K562 (cell line): ENCODE measurements around the gene MBOAT1. TPM values are rescaled to one million over a fixed set of nuclear protein-coding genes. Genes with fewer than 3 reads are reported as not detected.

Experiments
- ATAC-seq: fragments of 200-7000 bp; cut with Tn5 transposase; 3 replicates; pipeline ENCODE4 v1.9.1; 2020; ENCODE audit warnings: moderate library complexity
- BruUV-seq: library from RNA; stranded (reverse); fragments of 400-500 nt; replicated peaks from 2 replicates; lab custom pipeline; 2021; lab: Mats Ljungman, UMichigan
- CTCF ChIA-PET: fragments of 300-600 bp; formaldehyde crosslinking; extraction: SDS; loops from one replicate; lab custom pipeline; 2021; ENCODE audit warnings: low intra/inter-chr PET ratio; lab: Yijun Ruan, JAX
- POLR2A ChIA-PET: fragments of 300-600, 350-650 bp; sonication (Branson Sonifier 250); formaldehyde crosslinking; extraction: SDS; loops from one replicate; lab custom pipeline; 2021; ENCODE audit warnings: antibody characterized with exemption, inconsistent platforms; lab: Yijun Ruan, JAX
- DNase-seq, 4 experiments: peaks; one replicate each; pipeline versions ENCODE4 v3.0.0 to v3.0.0-alpha.2; 2011 to 2018; ENCODE audit warnings: low spot score in 3 of 4, mixed read lengths in 3 of 4; ENCODE audit errors: extremely low read depth in 1 of 4
- FAIRE-seq: peaks from 2 replicates; lab custom pipeline; 2011; peaks lifted over from hg19 to GRCh38; lab: Jason Lieb, UNC
- H2AFZ ChIP-seq: 2 replicates; pipeline ENCODE4 v1.6.0; 2011; ENCODE audit warnings: low read depth, low read length, control low read depth, inconsistent platforms
- H3K27ac ChIP-seq: fragments of 200-600 bp; 3 replicates; pipeline ENCODE4 v1.8.0; 2011; ENCODE audit warnings: low read depth, mild to moderate bottlenecking, control low read depth, inconsistent platforms, low read length, moderate library complexity, mixed read lengths; ENCODE audit errors: extremely low read depth
- H3K27me3 ChIP-seq, 2 experiments: fragments of 300-600 bp in 1 of 2; 2 replicates in 1 of 2; 3 replicates in 1 of 2; pipeline versions ENCODE4 v1.6.0 to v1.8.0; 2011; ENCODE audit warnings: inconsistent platforms in 2 of 2, low read length in 2 of 2, mild to moderate bottlenecking in 1 of 2, mixed read lengths in 1 of 2, moderate library complexity in 1 of 2; ENCODE audit not compliant: control insufficient read depth in 2 of 2, insufficient read depth in 2 of 2
- H3K36me3 ChIP-seq: fragments of 300-600 bp; 3 replicates; pipeline ENCODE4 v1.8.0; 2011; ENCODE audit warnings: mild to moderate bottlenecking, low read length, inconsistent platforms; ENCODE audit not compliant: control insufficient read depth, insufficient read depth
- H3K4me1 ChIP-seq, 2 experiments: fragments of 200-600 bp in 1 of 2; replicated peaks in 1 of 2; 2 replicates in 1 of 2; 3 replicates in 1 of 2; pipeline versions ENCODE4 v1.5.1 to v1.8.0; 2011; ENCODE audit warnings: inconsistent platforms in 2 of 2, low read length in 2 of 2, mild to moderate bottlenecking in 1 of 2, mixed read lengths in 1 of 2, moderate library complexity in 1 of 2; ENCODE audit not compliant: control insufficient read depth in 2 of 2, insufficient read depth in 2 of 2
- H3K4me2 ChIP-seq: 2 replicates; pipeline ENCODE4 v1.6.1; 2011; ENCODE audit warnings: low read length, control low read depth, inconsistent platforms, mixed read lengths; ENCODE audit not compliant: insufficient read depth
- H3K4me3 ChIP-seq: fragments of 200-600 bp; sonication (generic), shearing (Covaris generic); 2 replicates; pipeline ENCODE4 v1.5.1; 2016; ENCODE audit warnings: control low read depth, inconsistent platforms
- H3K79me2 ChIP-seq: fragments of 200-600 bp; 3 replicates; pipeline ENCODE4 v1.8.0; 2011; ENCODE audit warnings: low read length, inconsistent platforms; ENCODE audit not compliant: control insufficient read depth, insufficient read depth
- H3K9ac ChIP-seq, 2 experiments: 2 replicates each; pipeline versions ENCODE4 v1.6.0 to v1.6.1; 2011; ENCODE audit warnings: low read depth in 2 of 2, low read length in 2 of 2, control low read depth in 1 of 2, inconsistent platforms in 1 of 2, mild to moderate bottlenecking in 1 of 2, mixed read lengths in 1 of 2; ENCODE audit not compliant: insufficient read depth in 1 of 2
- H3K9me1 ChIP-seq: one replicate; pipeline ENCODE4 v1.6.0; 2011; ENCODE audit warnings: inconsistent platforms, mild to moderate bottlenecking, low read length, moderate library complexity; ENCODE audit not compliant: control insufficient read depth, insufficient read depth
- H3K9me3 ChIP-seq: replicated peaks from 2 replicates; pipeline ENCODE4 v1.5.1; 2011; ENCODE audit warnings: low read depth, low read length, inconsistent platforms; ENCODE audit not compliant: control insufficient read depth, insufficient read depth
- H4K20me1 ChIP-seq: replicated peaks from 2 replicates; pipeline ENCODE4 v1.6.1; 2011; ENCODE audit warnings: low read length, inconsistent platforms, mixed read lengths; ENCODE audit not compliant: control insufficient read depth, insufficient read depth
- CC2D1A ChIP-seq: fragments of 450-650 bp; IDR thresholded peaks from 2 replicates; pipeline ENCODE4 v1.6.1; 2017; ENCODE audit warnings: mild to moderate bottlenecking
- CHCHD3 ChIP-seq: fragments of 250-450 bp; sonication (Bioruptor Pico); IDR thresholded peaks from 2 replicates; pipeline ENCODE4 v2.1.2; 2022; ENCODE audit warnings: mild to moderate bottlenecking
- CTCF ChIP-seq, 3 experiments: IDR thresholded peaks in 2 of 3; conservative IDR thresholded peaks in 1 of 3; 2 replicates each; pipeline ENCODE4 v1.5.1; 2011 to 2012; ENCODE audit warnings: low read length in 3 of 3, mild to moderate bottlenecking in 3 of 3, control low read depth in 2 of 3, improper control_type of control experiment in 1 of 3, inconsistent platforms in 1 of 3, low read depth in 1 of 3, mixed read lengths in 1 of 3, moderate library complexity in 1 of 3; ENCODE audit not compliant: insufficient read depth in 2 of 3
- IFI16 ChIP-seq: fragments of 250-450 bp; sonication (Bioruptor Pico); IDR thresholded peaks from 2 replicates; pipeline ENCODE4 v2.1.2; 2022; ENCODE audit warnings: mild to moderate bottlenecking, inconsistent platforms
- MAFF ChIP-seq: IDR thresholded peaks from 2 replicates; pipeline ENCODE4 v1.6.1; 2012; ENCODE audit warnings: low read length, improper control_type of control experiment
- MAFG ChIP-seq: fragments of 450-650 bp; conservative IDR thresholded peaks from 2 replicates; pipeline ENCODE4 v1.6.1; 2016; ENCODE audit warnings: missing genetic modification characterization, missing compliant biosample characterization
- RAD21 ChIP-seq, 2 experiments: fragments of 250-450 bp in 1 of 2; fragments of 450-650 bp in 1 of 2; sonication (Bioruptor Pico) in 1 of 2; formaldehyde crosslinking in 1 of 2; IDR thresholded peaks in 1 of 2; conservative IDR thresholded peaks in 1 of 2; 2 replicates each; pipeline versions ENCODE4 v1.4.0 to v1.8.0; 2020 to 2022; ENCODE audit warnings: mild to moderate bottlenecking in 2 of 2, moderate library complexity in 1 of 2
- REST ChIP-seq, 2 experiments: fragments of 450-650 bp; formaldehyde crosslinking in 1 of 2; IDR thresholded peaks; 2 replicates each; pipeline versions ENCODE4 v1.4.0 to v1.6.1; 2014 to 2020; ENCODE audit warnings: mild to moderate bottlenecking in 2 of 2, borderline replicate concordance in 1 of 2, low read depth in 1 of 2
- SMC3 ChIP-seq: conservative IDR thresholded peaks from 2 replicates; pipeline ENCODE4 v1.6.1; 2011; ENCODE audit warnings: low read depth, low read length, improper control_type of control experiment; ENCODE audit not compliant: insufficient read depth
- TEAD4 ChIP-seq, 2 experiments: sonication (generic) in 1 of 2; formaldehyde crosslinking in 1 of 2; IDR thresholded peaks; 2 replicates each; pipeline versions ENCODE4 v1.6.1 to v1.8.0; 2012 to 2022; ENCODE audit warnings: borderline replicate concordance in 1 of 2, inconsistent platforms in 1 of 2, low read length in 1 of 2, mild to moderate bottlenecking in 1 of 2, missing genetic modification reagents in 1 of 2
- WGBS: fragments of 100-300 bp; shearing (Covaris generic); methylation state at CpG from one replicate; pipeline ENCODE4 v1.1.6; 2016; ENCODE audit warnings: low coverage, mixed read lengths; ENCODE audit not compliant: insufficient coverage; ENCODE audit errors: missing lambda C conversion rate; 5-methylcytosine and 5-hydroxymethylcytosine counted together
- in situ Hi-C: fragments of 300-500 bp; cut with MboI; formaldehyde crosslinking; loops from 4 replicates; pipeline ENCODE4 v1.15.0; 2018; ENCODE audit warnings: inconsistent platforms, mixed read lengths
- intact Hi-C: fragments of 100-400 bp; cut with micrococcal nuclease; formaldehyde crosslinking; loops from 2 replicates; pipeline ENCODE4 v1.14.2; 2022
- polyA plus RNA-seq, 8 experiments: library from polyadenylated mRNA; depleted of rRNA in 4 of 8; stranded (reverse) in 5 of 8; unstranded in 3 of 8; fragments of >200 nt; fragmentation: Nextera tagmentation in 2 of 8; fragmentation: Illumina TruSeq in 1 of 8; extraction: Ambion mirVana in 2 of 8; extraction: Trizol in 1 of 8; gene quantifications; 2 replicates each; pipeline versions ENCODE4 v1.2.1 to v1.2.3, GENCODE V29; 2011 to 2014; ENCODE audit warnings: inconsistent platforms in 1 of 8, missing spikeins in 1 of 8
- total RNA-seq, 7 experiments: library from RNA; depleted of rRNA in 6 of 7; stranded (reverse); fragments of >200 nt in 6 of 7; fragmentation: Illumina TruSeq in 2 of 7; extraction: Trizol in 2 of 7; gene quantifications; 2 replicates each; pipeline versions ENCODE4 v1.2.1 to v1.2.3, GENCODE V29; 2011 to 2021; ENCODE audit warnings: low replicate concordance in 1 of 7

Gene MBOAT1
- total and polyA plus RNA-seq, 9 of the 15 experiments (the other 6 are each of a cell fraction or from before 2014, with no cell fraction given) = 0.13 to 16.5 (median 10.3) TPM

- intact Hi-C loops = loop anchor here (1.0 to 10.0 kb wide), 7 partner anchors 189 to 1460 kb away; no protein-coding TSS in a partner anchor
- Histone ChIP-seq H3K36me3 (no peaks in the 10 kb centered on the region), H3K4me1 (no peaks in the 10 kb centered on the region), H3K79me2 (no peaks in the 10 kb centered on the region), H4K20me1 (no peaks in the 10 kb centered on the region), H3K9ac (no peak overlapping the region), H3K4me3 (no peak overlapping the region), H2AFZ (no peak overlapping the region), H3K27ac (no peak overlapping the region), H3K9me3 (no peaks in the 10 kb centered on the region; the same call in 1 of the 2 replicates), H3K4me2 (no peak overlapping the region), H3K27me3 (peaks cover 26 to 40% of the 10 kb centered on the region in 2 experiments), H3K9me1 (no peaks in the 10 kb centered on the region)
- DNase-seq = peak in 3 of 4 experiments; percentile 38 to 71 (median 58)
- in situ Hi-C loops = loop anchor here (10.0 kb wide), 2 partner anchors 1072 to 1472 kb away; no protein-coding TSS in a partner anchor
- ChIA-PET POLR2A (interaction anchor here (1.2 kb wide), 1 partner anchor 23 kb away, joined by 3 read pairs; no protein-coding TSS in a partner anchor), CTCF (interaction anchor here (1.6 kb wide), 1 partner anchor 1460 kb away, joined by 12 read pairs; no protein-coding TSS in a partner anchor)
- peak; percentile 95 for FAIRE-seq
- BruUV-seq = no TSS peak
- WGBS = under 1% methylated on average over 4 of the region's 4 CpGs
- peak; percentile 81 for ATAC-seq
- TF ChIP-seq MAFG (peak; percentile 41), RAD21 (CRISPR knock-in tag; conservative IDR thresholded peaks at IDR 0.05 in 1 of 2, IDR thresholded peaks at IDR 0.05 in 1 of 2) (peak; percentile 88 to 95), TEAD4 (IDR thresholded peaks at IDR 0.05; ENCODE audit: low read length) (peak; percentile 20; the same call in 1 of the 2 replicates), TEAD4 (CRISPR knock-in tag; IDR thresholded peaks at IDR 0.05; ENCODE audit: borderline replicate concordance) (no peak), CC2D1A (0 out of 2 replicates have a peak, but pooled peaks have one; percentile 18), IFI16 (CRISPR knock-in tag) (no peak), MAFF (peak; percentile 51), REST (IDR thresholded peaks at IDR 0.05; ENCODE audit: borderline replicate concordance) (peak; percentile 79; the same call in 1 of the 2 replicates), REST (CRISPR knock-in tag; IDR thresholded peaks at IDR 0.05; ENCODE audit: low read depth) (no peak), CTCF (IDR thresholded peaks at IDR 0.05 in 2 of 3, conservative IDR thresholded peaks at IDR 0.05 in 1 of 3; ENCODE audit: insufficient read depth in 2 of 3, low read depth in 1 of 3, low read length in 3 of 3) (peak; percentile 52 to 87 (median 67); a peak in 5 of 6 replicates), SMC3 (peak; percentile 73), CHCHD3 (no peak)
Observed at GRCh38 chr6:20056350-20056992, 155.8 kb downstream of the MBOAT1 start.
